Central memory CD4-positive, alpha-beta T cell (primary cell): ENCODE results near the gene MYB.
"Not testable (repeated sequence)": the region's sequence is repeated elsewhere in the genome, so short reads cannot be mapped to it uniquely, and the experiment has no call there.

Source experiments
- DNase-seq: peaks from one replicate; pipeline ENCODE4 v3.0.0; 2022
- total RNA-seq, 3 experiments: gene quantifications; one replicate each; lab custom pipeline; 2026; lab: John Stamatoyannopoulos, UW

Gene MYB
- total RNA-seq = 4.4 to 20.7 (median 10.5) reads per million in 3 experiments

- peak; percentile 62 for DNase-seq
These were observed at the start of gene MYB for GRCh38 chr6:135180542-135181332. TSS of gene MYB (plus strand) at chr6:135181308. CDS start at chr6:135181514, 206 bp downstream.

- no peak for DNase-seq
These were observed 48.3 kb upstream of the MYB start for GRCh38 chr6:135132776-135133175.

GRCh38 chr6:135135835-135136234 lies 45.3 kb upstream of the MYB start:
- no peak for DNase-seq

- no peak for DNase-seq
These were observed 43.3 kb upstream of the MYB start for GRCh38 chr6:135137826-135138225.

GRCh38 chr6:135141182-135141581 lies 39.9 kb upstream of the MYB start:
- no peak for DNase-seq

- no peak for DNase-seq
These were observed 39.4 kb upstream of the MYB start for GRCh38 chr6:135141728-135142127.

- DNase-seq = not testable (repeated sequence)
These were observed 38.9 kb upstream of the MYB start for GRCh38 chr6:135142232-135142631.

GRCh38 chr6:135144673-135145062 lies 36.4 kb upstream of the MYB start:
- DNase-seq = no peak

- peak; percentile 24 for DNase-seq
These were observed 35.9 kb upstream of the MYB start for GRCh38 chr6:135145063-135145800.

GRCh38 chr6:135146162-135146934 lies 34.8 kb upstream of the MYB start:
- no peak for DNase-seq

- no peak for DNase-seq
These were observed 33.2 kb upstream of the MYB start for GRCh38 chr6:135147637-135148592.

- no peak for DNase-seq
These were observed 32.2 kb upstream of the MYB start for GRCh38 chr6:135148889-135149288.

GRCh38 chr6:135149376-135149775 lies 31.7 kb upstream of the MYB start:
- DNase-seq = no peak

GRCh38 chr6:135150481-135150880 lies 30.6 kb upstream of the MYB start:
- DNase-seq = not testable (repeated sequence)

- DNase-seq = not testable (repeated sequence)
These were observed 27.0 kb upstream of the MYB start for GRCh38 chr6:135154125-135154524.

GRCh38 chr6:135158397-135158796 lies 22.7 kb upstream of the MYB start:
- no peak for DNase-seq

GRCh38 chr6:135159531-135159930 lies 21.6 kb upstream of the MYB start:
- DNase-seq = no peak

GRCh38 chr6:135161411-135162395 lies 19.4 kb upstream of the MYB start:
- DNase-seq = no peak

- peak; percentile 6 for DNase-seq
These were observed 18.2 kb upstream of the MYB start for GRCh38 chr6:135162678-135163439.

- DNase-seq = peak; percentile 48
These were observed 17.7 kb upstream of the MYB start for GRCh38 chr6:135163440-135163738.
